ENCODE measurements around the gene TPSB2.

- TF ChIP-seq, protein P1, sequence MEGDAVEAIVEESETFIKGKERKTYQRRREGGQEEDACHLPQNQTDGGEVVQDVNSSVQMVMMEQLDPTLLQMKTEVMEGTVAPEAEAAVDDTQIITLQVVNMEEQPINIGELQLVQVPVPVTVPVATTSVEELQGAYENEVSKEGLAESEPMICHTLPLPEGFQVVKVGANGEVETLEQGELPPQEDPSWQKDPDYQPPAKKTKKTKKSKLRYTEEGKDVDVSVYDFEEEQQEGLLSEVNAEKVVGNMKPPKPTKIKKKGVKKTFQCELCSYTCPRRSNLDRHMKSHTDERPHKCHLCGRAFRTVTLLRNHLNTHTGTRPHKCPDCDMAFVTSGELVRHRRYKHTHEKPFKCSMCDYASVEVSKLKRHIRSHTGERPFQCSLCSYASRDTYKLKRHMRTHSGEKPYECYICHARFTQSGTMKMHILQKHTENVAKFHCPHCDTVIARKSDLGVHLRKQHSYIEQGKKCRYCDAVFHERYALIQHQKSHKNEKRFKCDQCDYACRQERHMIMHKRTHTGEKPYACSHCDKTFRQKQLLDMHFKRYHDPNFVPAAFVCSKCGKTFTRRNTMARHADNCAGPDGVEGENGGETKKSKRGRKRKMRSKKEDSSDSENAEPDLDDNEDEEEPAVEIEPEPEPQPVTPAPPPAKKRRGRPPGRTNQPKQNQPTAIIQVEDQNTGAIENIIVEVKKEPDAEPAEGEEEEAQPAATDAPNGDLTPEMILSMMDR (IDR thresholded peaks at IDR 0.05 in 2 of 3, conservative IDR thresholded peaks at IDR 0.05 in 1 of 3; ENCODE audit: borderline replicate concordance in 1 of 3, insufficient read depth in 1 of 3, low read depth in 2 of 3, low read length in 2 of 3), result peak; percentile 74 to 86 (median 84); a peak in 5 of 6 replicates
- TF ChIP-seq POLR2AphosphoS5 (IDR thresholded peaks at IDR 0.05; ENCODE audit: low read depth, low read length), result no peak
- TF ChIP-seq POLR2A (IDR thresholded peaks at IDR 0.05; ENCODE audit: borderline replicate concordance, extremely low read depth, insufficient read depth, insufficient read length), result no peak
- TF ChIP-seq JUND (IDR thresholded peaks at IDR 0.05), result no peak
- TF ChIP-seq RAD21 (IDR thresholded peaks at IDR 0.05; ENCODE audit: low read depth), result peak; percentile 91
- TF ChIP-seq TCF7L2 (IDR thresholded peaks at IDR 0.05; ENCODE audit: borderline replicate concordance, extremely low read depth, insufficient read depth, insufficient read length), result no peak
- TF ChIP-seq EZH2 (IDR thresholded peaks at IDR 0.05), result no peak
- TF ChIP-seq CBX3 (IDR thresholded peaks at IDR 0.05; ENCODE audit: low read depth), result no peak
These were observed 35.2 kb downstream of the TPSB2 start for GRCh38 chr16:1194665-1195392.
